Stomach (tissue), 9 donors: ENCODE data around the gene CHCHD6. TPM values are rescaled to one million over a fixed set of nuclear protein-coding genes. Genes with fewer than 3 reads are reported as not detected.

Experiments used
- DNase-seq, 2 donors: peaks; one replicate each; pipeline versions ENCODE4 v3.0.0 to v3.0.0-alpha.2; 2013 to 2019
- H3K27ac ChIP-seq, 5 donors: fragments of 200-600 bp in 4 of 5; sonication (generic) in 4 of 5; one replicate each; pipeline ENCODE4 v1.5.1; 2013 to 2019; ENCODE audit warnings: mild to moderate bottlenecking in 1 of 5, moderate library complexity in 1 of 5
- H3K27me3 ChIP-seq, 3 donors: fragments of 200-600 bp; sonication (generic); one replicate each; pipeline ENCODE4 v1.5.1; 2017 to 2019; ENCODE audit warnings: mixed run types in 1 of 3
- H3K36me3 ChIP-seq, 4 donors: fragments of 200-600 bp; sonication (generic); 1 replicate in 3 of 4; 2 replicates in 1 of 4; pipeline ENCODE4 v1.5.1; 2016 to 2019
- H3K4me1 ChIP-seq, 4 donors: fragments of 200-600 bp; sonication (generic); one replicate each; pipeline ENCODE4 v1.5.1; 2016 to 2019
- H3K4me3 ChIP-seq, 4 donors: fragments of 200-600 bp; sonication (generic) in 3 of 4; one replicate each; pipeline ENCODE4 v1.5.1; 2016 to 2019; ENCODE audit warnings: mild to moderate bottlenecking in 1 of 4
- H3K9me3 ChIP-seq, 4 donors: fragments of 200-600 bp; sonication (generic); one replicate each; pipeline ENCODE4 v1.5.1; 2016 to 2019
- CTCF ChIP-seq, 7 experiments: fragments of 450-650 bp in 4 of 7; fragments of 200-600 bp in 3 of 7; sonication (generic) in 3 of 7; IDR thresholded peaks; one replicate each; pipeline ENCODE4 v1.5.1; 2016 to 2019; ENCODE audit warnings: antibody characterized with exemption in 7 of 7, control low read depth in 2 of 7, mild to moderate bottlenecking in 1 of 7
- EP300 ChIP-seq: sonication (generic); formaldehyde crosslinking; IDR thresholded peaks from one replicate; pipeline ENCODE4 v1.6.1; 2017; ENCODE audit warnings: antibody characterized with exemption
- POLR2A ChIP-seq, 4 donors: fragments of 450-650 bp; IDR thresholded peaks; one replicate each; pipeline ENCODE4 v1.6.1; 2016; ENCODE audit warnings: antibody characterized with exemption in 4 of 4, control low read depth in 2 of 4, mild to moderate bottlenecking in 1 of 4, moderate library complexity in 1 of 4
- POLR2AphosphoS5 ChIP-seq, 3 donors: sonication (generic); formaldehyde crosslinking; IDR thresholded peaks; one replicate each; pipeline ENCODE4 v1.6.1; 2016; ENCODE audit warnings: antibody characterized with exemption in 3 of 3
- WGBS, 5 donors: extraction: QIAGEN DNeasy Blood & Tissue Kit in 3 of 5; methylation state at CpG; one replicate each; pipeline versions ENCODE4 v1.1.5 to v1.1.7; 2013 to 2018; 5-methylcytosine and 5-hydroxymethylcytosine counted together
- intact Hi-C: fragments of 100-400 bp; cut with DNase I; formaldehyde crosslinking; loops from one replicate; pipeline ENCODE4 v1.15.1; 2023; ENCODE audit warnings: low total_unique reads
- polyA plus RNA-seq, 3 donors: library from polyadenylated mRNA; stranded (reverse); fragments of 200-250 nt; gene quantifications; one replicate each; pipeline ENCODE4 v1.2.3, GENCODE V29; 2013
- total RNA-seq, 5 donors: library from RNA; depleted of rRNA; stranded (reverse); fragments of >200 nt; gene quantifications; one replicate each; pipeline versions ENCODE4 v1.1.0 to v1.2.3, GENCODE V29; 2014 to 2016
- donor health status: healthy with polysubstance abuse.
- donor health status: Bipolar disorder and iron deficiency.
- donor health status: healthy.

The CHCHD6 gene
- total and polyA plus RNA-seq, 8 donors, result 4.0 to 40.8 (median 11.9) TPM; not detected in 1

- H3K27ac ChIP-seq, result no peak overlapping the region
- WGBS, 5 donors, result 84 to 94% (median 91%) methylated on average over 16 to 26 of the region's 26 CpGs
- H3K27me3 ChIP-seq, result peaks cover 0 to 10% (median 0%) of the 10 kb centered on the region in 3 donors
- H3K9me3 ChIP-seq, result no peaks in the 10 kb centered on the region
- no peak for TF ChIP-seq POLR2A (IDR thresholded peaks at IDR 0.05)
- no peak for TF ChIP-seq EP300
- TF ChIP-seq CTCF (IDR thresholded peaks at IDR 0.05), result no peak
- no peak for TF ChIP-seq POLR2AphosphoS5 (IDR thresholded peaks at IDR 0.05)
- H3K4me3 ChIP-seq, result no peak overlapping the region
- H3K36me3 ChIP-seq, result peaks cover 12 to 54% (median 39%) of the 10 kb centered on the region in 4 donors
- intact Hi-C loops, result no loop called here
- no peak for DNase-seq
- H3K4me1 ChIP-seq, result peaks cover 8 to 35% (median 29%) of the 10 kb centered on the region in 4 donors
Measured at GRCh38 chr3:126988451-126989021, 284.5 kb downstream of the CHCHD6 start.

GRCh38 chr3:126989316-126990023, 285.4 kb downstream of the CHCHD6 start:
- Histone ChIP-seq H3K27ac (no peak overlapping the region), H3K9me3 (no peaks in the 10 kb centered on the region), H3K27me3 (peaks cover 0 to under 1% (median 0%) of the 10 kb centered on the region in 3 donors), H3K4me3 (no peak overlapping the region), H3K4me1 (peaks cover 0 to 36% (median 27%) of the 10 kb centered on the region in 4 donors), H3K36me3 (peaks cover 12 to 59% (median 39%) of the 10 kb centered on the region in 4 donors)
- DNase-seq, result no peak
- intact Hi-C loops, result no loop called here
- no peak for TF ChIP-seq CTCF (IDR thresholded peaks at IDR 0.05)
- no peak for TF ChIP-seq POLR2AphosphoS5 (IDR thresholded peaks at IDR 0.05)
- no peak for TF ChIP-seq POLR2A (IDR thresholded peaks at IDR 0.05)
- no peak for TF ChIP-seq EP300
- WGBS, 5 donors, result 93 to 94% (median 93%) methylated on average over 36 of the region's 36 CpGs

- no peaks in the 10 kb centered on the region for H3K27me3 ChIP-seq
- H3K4me1 ChIP-seq, result peaks cover 0 to 36% (median 26%) of the 10 kb centered on the region in 4 donors
- no peaks in the 10 kb centered on the region for H3K9me3 ChIP-seq
- DNase-seq, result no peak
- H3K4me3 ChIP-seq, result no peak overlapping the region
- 83 to 96% (median 87%) methylated on average over 4 to 10 of the region's 10 CpGs for WGBS, 5 donors
- peaks cover 12 to 59% (median 39%) of the 10 kb centered on the region in 4 donors for H3K36me3 ChIP-seq
- TF ChIP-seq CTCF (IDR thresholded peaks at IDR 0.05), result no peak
- TF ChIP-seq POLR2AphosphoS5 (IDR thresholded peaks at IDR 0.05), result no peak
- no peak for TF ChIP-seq EP300
- TF ChIP-seq POLR2A (IDR thresholded peaks at IDR 0.05), result no peak
- no peak overlapping the region for H3K27ac ChIP-seq
- intact Hi-C loops, result no loop called here
Measured at GRCh38 chr3:126990024-126990700, 286.1 kb downstream of the CHCHD6 start.

- H3K4me1 ChIP-seq, result peaks cover 0 to 34% (median 24%) of the 10 kb centered on the region in 4 donors
- no peak overlapping the region for H3K27ac ChIP-seq
- H3K9me3 ChIP-seq, result no peaks in the 10 kb centered on the region
- no peak overlapping the region for H3K4me3 ChIP-seq
- intact Hi-C loops, result no loop called here
- DNase-seq, result no peak
- peaks cover 12 to 59% (median 39%) of the 10 kb centered on the region in 4 donors for H3K36me3 ChIP-seq
- no peak for TF ChIP-seq EP300
- no peak for TF ChIP-seq POLR2AphosphoS5 (IDR thresholded peaks at IDR 0.05)
- no peak for TF ChIP-seq POLR2A (IDR thresholded peaks at IDR 0.05)
- 88 to 95% (median 94%) methylated on average over 5 of the region's 5 CpGs for WGBS, 5 donors
- no peaks in the 10 kb centered on the region for H3K27me3 ChIP-seq
Measured at GRCh38 chr3:126990890-126991289, 286.9 kb downstream of the CHCHD6 start.
